HG02884 (cell line): ENCODE data around the gene EIF1.
"Not testable (repeated sequence)": the region's sequence is repeated elsewhere in the genome, so short reads cannot be mapped to it uniquely, and the experiment has no call there.

Experiments used
- ATAC-seq: cut with Tn5 transposase; IDR thresholded peaks from one replicate; pipeline ENCODE4 v1.9.1; 2021; ENCODE audit warnings: mild to moderate bottlenecking, moderate library complexity; ENCODE audit not compliant: unreplicated experiment

Gene EIF1

DNA sequence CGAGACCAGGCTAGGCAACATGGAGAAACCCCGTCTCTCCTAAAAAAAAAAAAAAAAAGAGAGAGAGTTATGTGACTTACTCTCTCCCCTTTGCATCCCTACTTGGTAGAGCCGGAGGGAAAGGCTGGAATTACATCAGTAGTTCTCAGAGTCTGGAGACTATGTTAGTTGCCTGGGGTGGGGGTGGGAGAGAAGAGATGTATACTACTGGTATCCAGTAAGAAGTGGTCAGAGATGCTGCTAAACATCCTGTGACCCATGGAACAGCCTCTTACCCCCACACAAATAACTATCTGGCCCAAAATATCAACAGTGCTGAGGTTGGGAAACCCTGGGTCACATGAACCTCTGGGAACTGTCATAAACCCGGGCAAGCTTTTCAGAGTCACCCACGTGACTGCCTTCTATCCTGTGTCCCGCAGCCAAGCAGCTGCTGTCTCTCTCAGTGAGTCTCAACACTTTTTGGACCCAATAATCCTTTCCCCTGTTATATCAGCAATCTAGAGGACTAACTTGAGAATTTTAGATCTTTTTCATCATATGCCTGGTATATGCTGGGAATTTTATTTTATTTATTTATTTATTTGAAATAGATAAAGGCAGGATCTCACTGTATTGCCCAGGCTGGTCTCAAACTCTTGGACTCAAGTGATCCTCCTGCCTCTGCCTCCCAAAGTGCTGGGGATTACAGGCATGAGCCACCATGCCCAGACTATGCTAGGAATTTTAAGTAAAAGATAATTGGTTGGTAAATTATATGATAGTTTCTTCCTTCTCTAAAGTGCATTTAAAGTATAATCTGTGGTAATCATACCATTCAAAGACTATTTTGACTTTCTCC is 8.7 kb downstream of the EIF1 start:
- ATAC-seq: no peak

DNA sequence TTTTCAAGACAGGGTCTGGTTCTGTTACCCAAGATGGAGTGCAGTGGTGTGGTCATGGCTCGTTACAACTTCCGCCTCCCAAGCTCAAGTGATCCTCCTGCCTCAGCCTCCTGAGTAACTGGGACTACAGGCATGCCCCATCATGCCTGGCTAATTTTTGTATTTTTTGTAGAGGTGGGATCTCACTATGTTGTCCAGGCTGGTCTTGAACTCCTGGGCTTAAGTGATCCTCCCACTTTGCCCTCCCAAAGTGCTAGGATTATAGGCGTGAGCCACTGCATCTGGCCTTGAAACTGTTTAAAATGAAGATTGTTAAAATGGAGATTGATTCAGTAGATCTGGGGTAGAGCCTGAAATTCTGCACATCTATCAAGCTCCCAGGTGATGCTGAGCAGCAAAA is 12.2 kb downstream of the EIF1 start:
- ATAC-seq: not testable (repeated sequence)

DNA sequence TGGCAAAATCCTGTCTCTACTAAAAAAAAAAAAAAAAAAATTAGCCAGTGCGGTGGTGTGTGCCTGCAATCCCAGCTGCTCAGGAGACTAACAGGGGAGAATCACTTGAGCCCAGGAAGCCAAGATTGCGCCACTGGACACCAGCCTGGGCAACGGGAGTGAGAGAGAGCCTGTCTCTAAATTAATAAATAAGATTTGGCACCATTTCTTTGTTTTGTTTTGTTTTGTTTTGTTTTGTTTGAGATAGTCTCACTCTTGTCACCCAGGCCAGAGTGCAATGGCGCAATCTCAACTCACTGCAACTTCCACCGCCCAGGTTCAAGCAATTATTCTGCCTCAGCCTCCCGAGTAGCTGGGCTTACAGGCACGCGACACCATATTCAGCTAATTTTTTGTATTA is 14.0 kb downstream of the EIF1 start:
- ATAC-seq: no peak

DNA sequence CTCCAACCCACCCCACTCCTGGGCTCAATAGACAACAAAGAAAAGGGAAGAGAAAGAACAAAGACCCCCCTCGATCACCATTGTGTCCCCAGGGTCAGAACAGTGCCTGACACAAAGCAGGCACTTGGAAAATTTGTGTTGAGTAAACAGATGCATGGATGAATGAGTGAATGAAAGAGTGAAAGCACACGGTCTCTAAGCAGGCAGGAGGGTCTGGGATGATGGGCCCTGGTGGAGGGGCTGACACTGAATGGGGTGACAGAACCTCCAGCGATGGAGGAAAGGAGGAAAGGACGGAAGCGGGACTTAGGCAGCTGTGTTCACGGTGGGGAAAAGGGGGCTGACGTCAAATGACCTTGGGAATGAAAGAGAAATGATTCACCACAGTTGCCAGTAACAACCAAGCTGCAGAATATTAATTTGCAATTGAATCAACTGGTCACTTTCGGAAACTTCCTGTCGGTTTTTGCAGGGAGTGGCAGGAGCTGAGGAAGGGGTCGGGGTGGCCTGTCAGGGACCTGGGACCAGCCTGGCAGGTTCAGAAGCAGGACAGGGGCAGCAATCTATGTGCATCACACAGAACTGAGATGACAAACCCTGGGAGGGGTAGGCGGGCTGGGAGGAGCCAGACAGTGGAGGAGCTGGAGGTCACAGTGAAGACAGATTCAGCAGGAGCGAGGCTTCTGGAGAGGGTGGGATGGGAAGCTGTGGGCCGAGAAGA is 16.7 kb downstream of the EIF1 start:
- no peak for ATAC-seq

DNA sequence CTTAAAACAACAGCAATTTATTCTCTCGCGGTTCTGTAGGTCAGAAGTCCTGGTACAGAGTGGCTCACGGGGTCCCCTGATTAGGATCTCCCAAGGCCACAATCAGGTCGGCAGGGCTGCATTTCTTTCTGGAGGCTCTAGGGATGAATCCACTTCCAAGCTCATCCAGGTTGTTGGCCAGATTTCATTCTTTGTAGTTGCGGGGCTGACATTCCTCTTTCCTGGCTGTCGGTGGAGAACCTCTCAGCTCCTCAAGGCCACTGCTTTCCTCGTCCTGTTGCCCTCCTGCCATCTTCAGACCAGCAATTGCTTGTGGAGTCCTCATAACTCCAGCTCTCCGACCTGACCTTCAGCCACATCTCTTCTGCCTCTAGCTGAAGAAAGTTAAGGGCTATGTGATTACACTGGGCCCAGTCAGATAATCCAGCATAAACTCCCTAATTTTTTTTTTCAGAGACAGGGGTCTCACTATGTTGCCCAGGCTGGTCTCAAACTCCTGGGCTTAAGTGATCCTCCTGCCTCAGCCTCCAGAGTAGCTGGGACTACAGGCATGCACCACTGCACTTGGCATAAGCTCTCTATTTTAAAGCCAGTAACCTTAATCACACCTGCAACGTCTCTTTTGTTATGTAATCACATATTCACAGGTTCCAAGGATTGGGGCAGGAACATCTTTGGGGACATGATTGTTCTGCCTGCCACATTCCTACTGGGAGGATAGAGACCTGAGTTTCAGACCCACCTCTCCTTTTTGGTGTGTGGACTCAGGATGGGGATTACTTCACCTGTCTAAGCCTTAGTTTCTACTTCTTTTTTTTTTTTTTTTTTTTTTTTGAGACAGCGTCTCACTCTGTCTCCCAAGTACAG is 19.4 kb downstream of the EIF1 start:
- ATAC-seq: no peak

DNA sequence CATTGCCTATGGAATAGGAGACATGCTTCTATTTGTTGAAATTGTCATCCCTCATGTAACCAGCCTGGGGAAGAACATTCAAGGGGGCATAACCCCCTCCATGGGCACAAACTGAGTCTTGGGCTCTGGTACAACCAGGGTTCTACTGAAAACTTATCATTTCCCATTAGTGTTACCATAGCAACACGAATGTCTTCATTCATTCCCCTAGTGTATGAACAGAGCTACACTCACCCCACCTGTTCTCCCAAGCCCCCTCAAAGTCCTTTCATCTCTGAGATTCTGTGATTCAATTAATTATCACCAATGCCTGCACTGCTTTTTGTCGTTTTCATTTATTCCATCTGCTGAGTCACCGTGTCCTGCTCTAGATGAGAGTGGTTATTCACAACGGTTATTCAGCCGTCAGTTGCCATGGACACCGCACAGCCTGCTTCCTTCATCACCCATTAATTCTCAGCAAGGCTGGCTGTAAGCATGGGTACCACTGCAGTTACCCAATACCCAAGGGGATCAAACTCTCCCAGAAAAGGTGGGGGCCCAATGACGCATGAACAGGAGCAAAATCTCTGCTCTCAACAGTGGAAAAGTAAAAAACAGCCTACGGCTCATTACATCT is 21.9 kb downstream of the EIF1 start:
- ATAC-seq: no peak

DNA sequence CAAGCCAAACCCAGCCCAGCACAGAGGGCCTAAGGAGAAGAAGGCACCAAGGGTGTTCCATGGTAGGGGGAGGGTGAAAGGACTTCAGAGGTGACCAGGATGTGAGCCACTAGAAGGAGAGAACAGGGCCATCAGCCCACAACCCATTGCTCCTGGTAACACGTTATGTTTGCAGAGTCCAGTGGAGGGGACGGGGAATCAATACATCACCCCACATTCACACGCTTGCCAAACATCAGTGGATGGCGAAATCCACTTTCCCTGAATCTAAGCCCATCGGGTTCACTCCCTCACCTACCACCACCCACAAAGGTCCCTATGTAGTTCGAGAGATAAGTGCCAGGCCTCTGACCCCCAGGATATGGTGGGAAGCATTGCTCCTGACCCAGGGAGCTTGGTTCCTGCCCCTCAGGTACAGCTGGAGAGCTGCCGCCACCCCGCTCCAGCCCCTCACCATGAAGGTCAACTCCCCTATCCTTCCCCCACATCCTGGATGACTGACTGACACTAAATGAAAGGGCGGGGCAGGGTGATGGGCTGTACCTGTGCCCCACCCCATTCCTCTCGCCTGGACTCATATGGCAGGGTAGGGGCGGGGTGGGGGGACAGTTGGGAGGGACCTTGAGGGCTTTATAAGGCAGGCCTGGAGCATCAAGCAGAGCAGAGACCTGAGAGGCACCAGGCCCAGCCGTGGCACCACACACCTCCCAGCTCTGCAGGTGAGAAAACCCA is 23.1 kb downstream of the EIF1 start, which contains the start of gene GAST:
Gene GAST, plus strand, starts transcription at position 663 of the 732 bp plus-strand sequence. CDS start 3,106 bp downstream, outside the sequence.
- ATAC-seq: no peak

DNA sequence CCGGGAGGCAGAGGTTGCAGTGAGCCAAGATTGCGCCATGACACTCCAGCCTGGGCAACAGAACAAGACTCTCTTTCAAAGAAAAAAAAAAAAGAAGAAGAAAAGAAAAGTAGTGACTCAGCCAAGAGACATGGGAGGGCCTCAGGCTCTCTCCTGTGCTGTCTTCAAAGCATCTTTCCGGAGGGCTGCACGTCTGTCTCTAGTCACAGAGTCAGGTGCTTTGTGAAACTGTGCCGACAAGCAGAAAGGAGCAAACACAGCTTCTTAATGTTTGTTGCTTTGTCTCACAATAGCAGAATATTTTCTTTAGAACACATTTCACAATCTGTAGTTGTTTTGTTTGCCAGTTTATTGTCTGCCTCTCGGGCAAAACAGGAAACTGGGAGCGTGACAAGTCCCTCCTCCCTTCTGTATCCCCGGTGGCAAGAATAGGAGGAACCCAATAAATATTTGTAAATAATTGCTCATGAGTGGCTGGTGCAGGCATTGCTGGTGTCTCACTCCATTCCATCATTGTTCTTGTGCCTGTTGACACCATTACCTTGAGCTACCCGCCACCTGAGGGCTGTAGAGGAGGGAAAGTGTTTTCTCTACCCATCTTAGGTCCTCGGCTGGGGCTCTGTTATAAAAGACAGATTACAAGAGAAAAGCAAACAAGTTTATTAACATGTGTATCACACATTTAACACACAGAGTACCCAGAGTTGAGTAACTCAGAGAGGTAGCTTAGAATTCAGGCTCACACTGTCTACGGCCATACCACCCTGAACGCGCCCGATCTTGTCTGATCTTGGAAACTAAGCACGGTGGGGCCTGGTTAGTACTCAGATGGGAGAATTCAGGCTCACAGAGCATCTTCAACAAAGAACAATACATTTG is 29.0 kb downstream of the EIF1 start:
- ATAC-seq: no peak

DNA sequence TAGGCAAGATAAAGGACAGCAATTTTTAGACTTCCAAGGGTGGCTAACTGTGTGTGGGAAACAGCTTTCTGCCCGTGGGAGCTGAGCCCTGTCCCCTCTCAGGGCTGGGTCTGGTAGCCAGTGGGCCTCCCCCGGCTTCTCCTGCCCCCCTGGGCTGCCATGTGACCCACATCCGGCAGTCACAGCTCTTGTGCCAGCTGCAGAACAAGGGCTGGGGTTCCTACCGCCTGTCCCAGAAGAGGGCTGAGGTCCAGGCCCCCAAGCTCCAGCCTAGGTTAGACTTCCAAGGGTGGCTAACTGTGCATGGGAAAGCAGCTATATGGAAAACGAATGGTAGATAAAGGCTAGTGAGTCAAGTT is 29.6 kb downstream of the EIF1 start:
- no peak for ATAC-seq

DNA sequence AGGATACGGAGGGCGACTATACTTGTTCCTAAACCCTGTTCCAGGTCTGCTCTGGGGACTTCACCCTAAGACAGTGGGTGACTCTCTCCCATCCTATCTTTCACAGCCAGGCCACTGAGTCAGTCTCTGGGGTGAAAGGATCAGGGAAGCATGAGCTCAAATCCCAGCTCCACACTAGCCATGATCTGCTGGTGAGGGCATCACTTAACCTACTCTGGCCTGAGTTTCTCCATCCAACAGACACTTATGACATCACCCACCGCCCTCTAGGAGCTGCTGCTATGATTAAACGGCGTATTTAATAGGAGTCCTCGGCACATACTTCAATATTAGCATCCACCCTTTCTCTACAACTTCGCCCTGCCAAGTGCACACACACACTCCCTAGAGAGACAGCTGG is 33.5 kb downstream of the EIF1 start:
- ATAC-seq: no peak

DNA sequence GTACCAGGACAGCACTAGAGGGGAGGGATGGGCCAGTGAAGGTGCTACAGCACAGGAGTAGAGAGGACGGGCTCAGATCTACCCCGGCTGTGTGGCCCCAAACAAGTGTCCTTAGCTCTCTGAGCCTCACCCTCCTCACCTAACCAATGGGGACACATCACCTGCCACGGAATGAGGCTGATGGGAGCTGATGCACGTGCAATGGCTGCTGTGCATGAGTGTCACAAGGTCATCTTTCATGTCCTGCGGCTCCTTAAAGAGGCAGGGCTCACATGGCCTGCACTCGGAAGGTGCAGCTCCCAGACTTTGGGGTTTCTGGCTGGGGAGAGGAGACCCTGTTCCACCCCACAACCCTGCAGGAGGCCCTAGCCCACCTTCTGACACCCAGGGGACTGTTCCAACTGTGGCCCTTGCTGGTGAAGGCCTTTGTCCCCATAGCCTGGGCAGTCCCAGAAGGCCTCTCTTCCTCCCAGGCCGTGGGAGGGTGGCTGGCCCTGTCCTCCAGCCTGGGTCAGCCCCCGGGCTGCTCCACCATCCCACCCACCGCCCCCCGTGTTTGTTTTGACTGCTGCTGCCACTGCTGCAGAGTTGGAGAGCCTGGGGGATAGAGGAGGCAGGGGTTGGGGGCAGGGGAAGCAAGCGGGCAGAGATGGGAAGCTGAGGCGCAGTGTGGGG is 35.3 kb downstream of the EIF1 start:
- no peak for ATAC-seq

DNA sequence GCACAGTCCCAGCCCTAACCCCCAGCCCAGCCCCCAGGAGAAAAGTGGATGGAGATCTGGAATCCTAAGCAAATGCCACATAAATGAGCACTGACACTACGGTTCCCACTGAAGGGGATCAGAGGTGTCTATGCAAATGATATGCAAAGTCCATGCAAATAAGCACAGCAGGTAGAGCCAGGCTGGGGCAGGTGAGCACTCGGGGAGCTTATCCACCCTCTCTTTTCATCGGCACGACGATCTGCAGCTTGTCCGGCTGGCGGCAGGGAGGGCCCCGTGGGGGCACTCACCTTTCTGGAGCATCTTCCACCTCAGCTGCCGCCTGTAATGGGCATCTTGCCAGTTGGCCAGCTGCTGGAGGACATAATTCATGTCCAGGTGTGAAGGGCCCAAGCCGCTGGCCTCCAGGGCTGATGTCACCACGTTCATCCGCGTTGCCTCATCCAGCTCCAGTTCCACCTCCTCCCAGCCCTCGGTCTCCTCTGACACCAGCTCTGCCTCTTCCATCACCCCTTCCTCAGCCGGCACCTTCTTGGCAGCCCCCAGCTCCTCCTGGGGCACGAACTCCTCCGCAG is 35.9 kb downstream of the EIF1 start:
- no peak for ATAC-seq

DNA sequence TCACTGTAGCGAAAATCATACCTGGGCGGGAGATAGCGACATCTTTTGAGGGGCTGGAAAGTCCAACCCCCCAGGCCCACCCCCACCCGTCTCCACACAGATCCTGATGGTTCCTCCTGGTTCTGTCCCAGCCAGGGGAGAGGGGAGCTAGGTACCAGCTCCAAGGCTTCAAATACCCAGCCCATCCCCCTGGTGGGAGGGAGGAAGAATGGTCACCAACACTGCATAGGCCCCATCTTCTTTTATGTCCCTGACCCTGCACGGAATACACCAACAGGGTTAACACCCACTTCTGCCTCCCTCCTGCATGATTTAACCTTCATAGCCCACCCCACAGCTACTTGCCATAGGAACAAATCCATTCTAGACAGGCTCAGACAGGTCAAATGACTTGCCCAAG is 36.4 kb downstream of the EIF1 start:
- ATAC-seq: no peak

DNA sequence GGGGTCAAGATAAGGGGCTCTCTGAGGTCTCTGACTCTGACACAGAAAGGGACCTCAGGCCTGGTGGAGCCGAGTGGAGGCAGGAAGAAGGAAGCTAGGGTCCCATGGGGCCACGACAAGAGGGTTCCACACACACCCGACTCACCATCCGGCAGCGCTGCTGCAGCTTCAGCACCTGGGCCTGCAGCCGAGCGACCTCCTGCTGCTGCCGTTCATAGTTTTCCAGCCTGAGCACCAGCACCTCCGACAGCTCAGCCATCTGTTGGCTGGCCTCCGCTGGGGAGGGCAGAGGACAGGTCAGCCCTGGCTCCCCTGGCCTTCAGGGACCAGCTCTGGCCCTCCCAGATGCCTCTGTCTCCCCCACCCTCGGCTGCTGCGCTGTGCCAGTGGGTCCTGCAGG is 39.4 kb downstream of the EIF1 start:
- no peak for ATAC-seq

DNA sequence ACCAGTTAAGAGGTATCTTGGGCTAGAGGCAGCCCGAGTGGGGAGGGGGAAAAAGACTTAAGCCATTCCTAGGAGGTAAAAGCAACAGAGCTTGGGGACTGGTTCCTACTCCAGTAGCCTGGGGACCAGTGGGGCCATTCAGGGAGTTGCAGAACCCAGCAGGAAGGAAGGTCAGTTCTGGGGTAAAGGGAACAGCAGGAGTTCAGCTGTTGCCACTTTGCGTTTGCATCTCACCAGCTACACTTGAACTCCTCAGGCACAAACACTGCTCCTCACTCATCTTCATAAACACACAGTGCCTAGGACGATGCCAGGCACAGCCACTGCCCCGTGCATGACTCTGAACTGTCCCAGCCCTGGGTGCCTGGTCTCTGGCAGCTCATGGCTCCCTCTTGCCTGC is 41.8 kb downstream of the EIF1 start:
- ATAC-seq: no peak

DNA sequence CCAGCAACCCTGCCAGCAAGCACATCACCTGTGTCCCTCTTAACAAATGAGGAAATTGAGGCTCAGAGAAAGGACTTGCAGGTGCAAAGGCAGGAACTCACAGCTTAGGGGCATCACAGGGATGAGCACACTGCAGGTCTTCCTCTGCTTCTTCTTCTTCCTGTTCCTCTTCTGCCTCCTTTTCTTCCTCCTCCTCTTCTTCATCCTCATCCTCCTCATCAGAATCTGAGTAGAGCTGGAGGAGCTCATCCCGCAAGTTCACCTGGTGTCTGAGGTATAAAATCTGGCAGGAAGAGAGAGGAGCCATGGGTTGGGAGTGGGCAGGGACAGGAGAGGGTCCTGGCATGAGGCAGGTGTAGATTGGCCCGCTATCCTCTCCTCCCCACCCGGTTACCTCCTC is 43.2 kb downstream of the EIF1 start:
- no peak for ATAC-seq

DNA sequence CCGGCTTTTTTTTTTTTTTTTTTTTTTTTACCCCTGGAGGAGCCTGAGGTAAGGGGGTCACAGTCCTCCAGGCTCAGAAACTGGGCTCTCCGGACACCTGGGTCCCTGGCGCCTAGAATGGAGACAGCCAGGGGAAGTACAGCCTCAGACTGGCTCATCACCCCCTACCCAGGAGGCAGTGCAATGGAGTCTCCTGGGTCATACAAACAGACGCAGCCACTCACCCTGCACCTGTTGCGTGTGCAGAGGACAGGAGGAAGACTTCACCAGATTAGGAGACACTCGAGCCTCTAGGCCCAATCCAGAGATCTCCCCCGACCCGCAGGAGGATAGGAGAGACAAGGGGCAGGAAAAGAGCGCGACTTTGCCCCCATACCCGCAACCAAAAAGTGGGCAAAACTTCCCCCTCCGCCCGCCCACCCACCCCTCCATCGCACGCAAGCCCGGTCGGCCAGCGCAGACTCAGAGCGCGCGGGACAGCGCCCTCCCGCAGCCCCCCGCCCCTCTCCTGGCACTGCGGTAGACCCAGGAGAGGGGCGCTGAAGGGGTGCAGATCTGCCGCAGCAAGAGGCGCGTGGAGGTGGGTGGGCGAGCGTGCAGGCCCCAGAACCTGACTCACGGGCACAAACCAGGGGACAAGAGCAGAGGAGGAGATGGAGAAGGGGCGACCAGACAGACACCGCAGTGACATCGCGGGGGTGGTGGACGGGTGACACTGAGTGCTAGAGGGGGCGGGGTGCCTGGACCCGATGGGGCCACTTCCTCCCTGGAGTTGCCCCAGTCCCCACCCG is 44.9 kb downstream of the EIF1 start:
- no peak for ATAC-seq
